SK-N-SH treated with all-trans-retinoic acid at 6 μM for 48 hours (cell line): ENCODE data around the gene OAF.

Experiments
- ARNTL ChIP-seq: fragments of 450-650 bp; formaldehyde crosslinking; IDR thresholded peaks from 2 replicates; pipeline ENCODE4 v1.5.0; 2020; ENCODE audit warnings: low read depth, mild to moderate bottlenecking, moderate library complexity, borderline replicate concordance
- BACH2 ChIP-seq: fragments of 250-450 bp; sonication (Bioruptor Pico); IDR thresholded peaks from 2 replicates; pipeline ENCODE4 v1.9.0; 2021; ENCODE audit warnings: mild to moderate bottlenecking, borderline replicate concordance
- CREB5 ChIP-seq: fragments of 250-450 bp; sonication (Bioruptor Pico); IDR thresholded peaks from 2 replicates; pipeline ENCODE4 v1.5.1; 2020; ENCODE audit warnings: low read depth, mild to moderate bottlenecking, moderate library complexity
- CSDC2 ChIP-seq: fragments of 250-450 bp; sonication (Bioruptor Pico); IDR thresholded peaks from 2 replicates; pipeline ENCODE4 v1.5.0; 2020; ENCODE audit warnings: mild to moderate bottlenecking, moderate library complexity
- CSRNP3 ChIP-seq: fragments of 250-450 bp; sonication (Bioruptor Pico); IDR thresholded peaks from 2 replicates; pipeline ENCODE4 v1.5.1; 2021; ENCODE audit warnings: mild to moderate bottlenecking, moderate library complexity
- ISL1 ChIP-seq: fragments of 250-450 bp; sonication (Bioruptor Pico); IDR thresholded peaks from 2 replicates; pipeline ENCODE4 v2.1.2; 2022; ENCODE audit warnings: mild to moderate bottlenecking, moderate library complexity
- PATZ1 ChIP-seq: fragments of 250-450 bp; sonication (Bioruptor Pico); IDR thresholded peaks from 2 replicates; pipeline ENCODE4 v1.8.0; 2020; ENCODE audit warnings: mild to moderate bottlenecking, moderate library complexity, borderline replicate concordance
- RARB ChIP-seq: fragments of 250-450 bp; sonication (Bioruptor Pico); IDR thresholded peaks from 2 replicates; pipeline ENCODE4 v1.8.0; 2021; ENCODE audit warnings: mild to moderate bottlenecking, moderate library complexity
- SNAI2 ChIP-seq: fragments of 250-450 bp; sonication (Bioruptor Pico); IDR thresholded peaks from 2 replicates; pipeline ENCODE4 v1.5.0; 2020; ENCODE audit warnings: mild to moderate bottlenecking, moderate library complexity
- TOX ChIP-seq: fragments of 250-450 bp; sonication (Bioruptor Pico); IDR thresholded peaks from 2 replicates; pipeline ENCODE4 v1.8.0; 2021; ENCODE audit warnings: mild to moderate bottlenecking, moderate library complexity, borderline replicate concordance
- ZC3H10 ChIP-seq: fragments of 250-450 bp; sonication (Bioruptor Pico); IDR thresholded peaks from 2 replicates; pipeline ENCODE4 v1.5.1; 2021; ENCODE audit warnings: mild to moderate bottlenecking, moderate library complexity
- ZFP3 ChIP-seq: fragments of 250-450 bp; sonication (Bioruptor Pico); IDR thresholded peaks from 2 replicates; pipeline ENCODE4 v1.5.0; 2020; ENCODE audit warnings: mild to moderate bottlenecking, moderate library complexity
- ZFP30 ChIP-seq: fragments of 450-650 bp; formaldehyde crosslinking; IDR thresholded peaks from 2 replicates; pipeline ENCODE4 v1.5.0; 2022; ENCODE audit warnings: mild to moderate bottlenecking, moderate library complexity
- ZNF70 ChIP-seq: fragments of 450-650 bp; formaldehyde crosslinking; IDR thresholded peaks from 2 replicates; pipeline ENCODE4 v1.5.0; 2020; ENCODE audit warnings: mild to moderate bottlenecking, moderate library complexity

- TF ChIP-seq PATZ1 (CRISPR knock-in tag) (no peak), SNAI2 (CRISPR knock-in tag) (no peak), CSDC2 (CRISPR knock-in tag) (no peak), ARNTL (no peak), CSRNP3 (CRISPR knock-in tag) (no peak), CREB5 (no peak), TOX (no peak), ZFP30 (CRISPR knock-in tag) (no peak), ZNF70 (CRISPR knock-in tag) (no peak), ZFP3 (CRISPR knock-in tag) (no peak), ISL1 (CRISPR knock-in tag) (no peak), ZC3H10 (CRISPR knock-in tag) (no peak), RARB (CRISPR knock-in tag) (no peak), BACH2 (no peak)
Observed at GRCh38 chr11:120168960-120169681, 41.7 kb upstream of the OAF start.
